HL-60 (cell line): ENCODE data around the gene TENT4A.
"Not testable (repeated sequence)": the region's sequence is repeated elsewhere in the genome, so short reads cannot be mapped to it uniquely, and the experiment has no call there.

Experiments used
- DNase-seq, 2 experiments: peaks; one replicate each; pipeline ENCODE4 v3.0.0-alpha.2; 2010 to 2020; ENCODE audit warnings: low read depth in 1 of 2, low spot score in 1 of 2
- H3K27ac ChIP-seq: fragments of 250-450 bp; sonication (Bioruptor Pico); replicated peaks from 2 replicates; pipeline ENCODE4 v1.5.1; 2020; ENCODE audit warnings: mild to moderate bottlenecking, moderate library complexity
- H3K27me3 ChIP-seq: fragments of 250-450 bp; sonication (Bioruptor Pico); 2 replicates; pipeline ENCODE4 v1.5.1; 2021; ENCODE audit warnings: mild to moderate bottlenecking, moderate library complexity; ENCODE audit not compliant: insufficient read depth, poor library complexity, severe bottlenecking
- H3K4me3 ChIP-seq: replicated peaks from 2 replicates; pipeline ENCODE4 v1.5.1; 2011; ENCODE audit warnings: mild to moderate bottlenecking, control low read depth, low read length; ENCODE audit not compliant: insufficient read depth
- GABPA ChIP-seq: IDR thresholded peaks from 2 replicates; pipeline ENCODE4 v1.6.1; 2012; ENCODE audit warnings: low read depth
- POLR2AphosphoS5 ChIP-seq: IDR thresholded peaks from 2 replicates; pipeline ENCODE4 v1.6.1; 2012; ENCODE audit warnings: low read depth
- REST ChIP-seq: IDR thresholded peaks from 2 replicates; pipeline ENCODE4 v1.6.1; 2012; ENCODE audit warnings: low read depth; ENCODE audit not compliant: insufficient replicate concordance
- SPI1 ChIP-seq: IDR thresholded peaks from 2 replicates; pipeline ENCODE4 v1.6.1; 2012; ENCODE audit warnings: low read depth, mild to moderate bottlenecking, borderline replicate concordance
- long read RNA-seq: library from polyadenylated mRNA; unstranded; transcript quantifications from one replicate; pipeline ENCODE4 v2.0.0, GENCODE V29; 2020
- TF ChIP-seq, protein P1 (sequence below): IDR thresholded peaks from one replicate; pipeline ENCODE4 v1.5.1; 2011; ENCODE audit warnings: low read length, control low read depth, inconsistent platforms; ENCODE audit not compliant: insufficient read depth

Gene TENT4A
- long read RNA-seq, partial matches to known transcripts = 1 of 5 reads
- long read RNA-seq, other reads (novel, unspliced or antisense) = 4 of 5 reads

- TF ChIP-seq, protein P1, sequence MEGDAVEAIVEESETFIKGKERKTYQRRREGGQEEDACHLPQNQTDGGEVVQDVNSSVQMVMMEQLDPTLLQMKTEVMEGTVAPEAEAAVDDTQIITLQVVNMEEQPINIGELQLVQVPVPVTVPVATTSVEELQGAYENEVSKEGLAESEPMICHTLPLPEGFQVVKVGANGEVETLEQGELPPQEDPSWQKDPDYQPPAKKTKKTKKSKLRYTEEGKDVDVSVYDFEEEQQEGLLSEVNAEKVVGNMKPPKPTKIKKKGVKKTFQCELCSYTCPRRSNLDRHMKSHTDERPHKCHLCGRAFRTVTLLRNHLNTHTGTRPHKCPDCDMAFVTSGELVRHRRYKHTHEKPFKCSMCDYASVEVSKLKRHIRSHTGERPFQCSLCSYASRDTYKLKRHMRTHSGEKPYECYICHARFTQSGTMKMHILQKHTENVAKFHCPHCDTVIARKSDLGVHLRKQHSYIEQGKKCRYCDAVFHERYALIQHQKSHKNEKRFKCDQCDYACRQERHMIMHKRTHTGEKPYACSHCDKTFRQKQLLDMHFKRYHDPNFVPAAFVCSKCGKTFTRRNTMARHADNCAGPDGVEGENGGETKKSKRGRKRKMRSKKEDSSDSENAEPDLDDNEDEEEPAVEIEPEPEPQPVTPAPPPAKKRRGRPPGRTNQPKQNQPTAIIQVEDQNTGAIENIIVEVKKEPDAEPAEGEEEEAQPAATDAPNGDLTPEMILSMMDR = no peak
- TF ChIP-seq GABPA (no peak), SPI1 (no peak), POLR2AphosphoS5 (no peak), REST (no peak)
- peak within 1 kb of the TSS; percentile 78 for H3K27ac ChIP-seq
- DNase-seq = peak in 1 of 2 experiments; percentile 77
Measured at GRCh38 chr5:6713274-6714225, at the start of gene TENT4A. Gene TENT4A (plus strand): TSS chr5:6713432. CDS start chr5:6713984, 552 bp downstream.

GRCh38 chr5:6666762-6667161 is 46.5 kb upstream of the TENT4A start:
- Histone ChIP-seq H3K4me3 (no peak overlapping the region), H3K27me3 (no peaks in the 10 kb centered on the region), H3K27ac (no peak overlapping the region)
- no peak for DNase-seq
- TF ChIP-seq REST = no peak

More at GRCh38 chr5:6713274-6714225, at the start of gene TENT4A:
- H3K4me3 ChIP-seq = peak within 1 kb of the TSS; percentile 73
- H3K27me3 ChIP-seq = no peaks in the 10 kb centered on the region

- DNase-seq = no peak
- TF ChIP-seq POLR2AphosphoS5 (no peak), REST (no peak), SPI1 (no peak)
- TF ChIP-seq, protein P1 = no peak
Measured at GRCh38 chr5:6667648-6668047, 45.6 kb upstream of the TENT4A start.

GRCh38 chr5:6668717-6669116 is 44.5 kb upstream of the TENT4A start:
- H3K27me3 ChIP-seq = not testable (repeated sequence)

More at GRCh38 chr5:6667648-6668047, 45.6 kb upstream of the TENT4A start:
- no peaks in the 10 kb centered on the region for H3K27me3 ChIP-seq
- no peak overlapping the region for H3K4me3 ChIP-seq
- no peak overlapping the region for H3K27ac ChIP-seq

More at GRCh38 chr5:6668717-6669116, 44.5 kb upstream of the TENT4A start:
- not testable (repeated sequence) for H3K27ac ChIP-seq, DNase-seq, H3K4me3 ChIP-seq
